GM21367 (cell line): ENCODE measurements around the gene CACNB1.
"Not testable (repeated sequence)": the region's sequence is repeated elsewhere in the genome, so short reads cannot be mapped to it uniquely, and the experiment has no call there.

Experiments
- ATAC-seq: cut with Tn5 transposase; IDR thresholded peaks from one replicate; pipeline ENCODE4 v1.9.1; 2021; ENCODE audit not compliant: unreplicated experiment

Gene CACNB1

GRCh38 chr17:39129544-39129943 lies 67.9 kb downstream of the CACNB1 start:
- ATAC-seq: not testable (repeated sequence)

DNA sequence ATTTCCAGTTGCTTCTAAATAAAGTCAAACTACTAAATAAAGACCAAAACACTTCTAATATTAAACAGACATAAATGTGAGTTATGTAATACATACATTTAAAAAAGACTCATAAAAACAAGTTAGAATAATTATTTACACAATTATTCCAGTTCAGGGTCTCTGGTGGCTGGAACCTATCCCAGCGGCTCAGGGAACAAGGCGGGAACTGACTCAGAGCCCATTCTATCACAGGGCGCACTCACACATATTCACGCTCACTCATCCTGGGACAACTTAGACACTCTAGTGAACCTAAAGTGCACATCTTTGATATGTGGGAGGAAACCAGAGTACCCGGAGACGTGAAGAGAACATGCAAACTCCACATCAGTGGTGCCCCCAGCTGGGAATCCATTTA lies 71.0 kb downstream of the CACNB1 start:
- no peak for ATAC-seq

DNA sequence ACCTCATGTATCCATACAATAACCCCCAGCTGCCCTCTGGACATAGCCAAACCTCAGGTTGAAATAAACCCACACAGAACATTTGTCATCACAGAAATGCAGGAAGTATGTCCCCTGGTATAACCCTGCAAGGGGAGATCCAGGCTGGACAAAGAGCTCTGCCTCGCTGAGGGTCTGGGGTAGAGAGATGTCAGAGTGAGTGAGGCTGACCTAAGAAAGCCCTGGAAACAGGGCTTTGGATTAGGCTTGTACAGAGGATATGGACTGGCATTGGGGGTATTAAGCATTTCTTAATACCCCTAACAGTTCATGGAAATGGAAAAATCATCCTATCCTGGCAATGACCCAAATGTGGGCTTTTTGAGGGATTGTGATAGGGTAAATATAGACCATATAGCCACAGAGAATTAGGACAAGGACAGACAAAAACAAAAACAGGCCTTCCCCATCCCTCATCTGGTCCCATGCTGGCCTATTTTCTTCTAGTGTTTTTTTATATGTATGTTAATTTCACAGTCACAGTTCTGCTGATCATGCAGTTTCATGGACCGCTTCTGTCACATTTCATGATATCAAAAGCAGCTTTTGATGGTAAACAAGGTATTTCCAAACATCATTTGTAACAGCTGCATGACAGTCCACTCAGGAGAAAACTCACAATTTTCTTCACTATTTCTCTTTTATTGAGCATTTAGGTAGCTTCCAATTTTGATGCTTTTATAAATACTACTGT lies 72.2 kb downstream of the CACNB1 start:
- no peak for ATAC-seq

DNA sequence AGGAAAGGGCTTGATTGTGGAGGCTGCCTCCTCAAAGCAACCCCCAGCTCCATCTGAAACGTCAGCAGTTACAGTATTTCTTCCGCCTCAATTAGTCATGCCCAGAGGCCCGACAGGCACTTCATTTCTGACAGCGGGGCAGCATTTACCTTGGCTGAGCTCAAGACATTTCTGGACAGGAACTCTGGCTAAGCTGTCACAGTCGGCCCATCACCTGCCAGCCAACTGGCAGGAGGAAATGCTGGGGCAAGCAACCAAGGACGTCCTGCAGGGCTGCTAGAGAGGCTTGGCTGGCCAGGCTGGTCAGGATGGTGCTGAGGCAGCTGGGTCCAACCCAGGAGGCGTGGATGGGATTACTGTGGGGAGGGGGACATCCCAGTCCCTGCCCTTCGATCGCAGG lies 73.8 kb downstream of the CACNB1 start:
- ATAC-seq: no peak
